Posterior cingulate gyrus (tissue), 11 donors: ENCODE data around the gene MAGI2.
"Not testable (repeated sequence)": the region's sequence is repeated elsewhere in the genome, so short reads cannot be mapped to it uniquely, and the experiment has no call there.

Experiments
- DNase-seq, 10 donors: peaks; one replicate each; pipeline versions ENCODE4 v3.0.0 to v3.0.0-alpha.2; 2020 to 2021; ENCODE audit warnings: mixed read lengths in 3 of 10
- intact Hi-C: fragments of 100-400 bp; cut with DNase I; formaldehyde crosslinking; loops from one replicate; pipeline ENCODE4 v1.15.1; 2023

Gene MAGI2

GRCh38 chr7:79091011-79091410 is 362.5 kb downstream of the MAGI2 start:
- intact Hi-C loops: no loop called here
- no peak for DNase-seq

DNA sequence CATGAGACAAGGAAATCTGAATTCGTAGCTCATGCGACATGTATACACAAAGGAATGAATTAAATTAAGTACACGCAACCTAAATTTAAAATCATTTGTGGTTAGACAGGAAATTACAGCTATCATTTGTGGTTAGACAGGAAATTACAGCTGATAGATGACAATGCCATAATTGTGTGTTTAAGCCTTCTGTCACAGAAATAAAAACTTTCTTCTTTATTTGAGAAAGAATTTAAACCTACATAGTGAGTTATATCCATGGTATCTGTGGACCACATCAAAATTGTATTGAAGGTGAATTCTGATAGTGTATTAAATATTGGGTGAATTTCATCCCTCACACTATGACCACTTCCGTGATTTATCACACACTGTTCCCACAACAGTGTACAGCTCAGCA is 362.9 kb downstream of the MAGI2 start:
- no peak for DNase-seq
- intact Hi-C loops: no loop called here

- no peak for DNase-seq
- intact Hi-C loops: no loop called here
Observed at GRCh38 chr7:79084423-79084822, 369.0 kb downstream of the MAGI2 start.

GRCh38 chr7:79079919-79080554 is 373.4 kb downstream of the MAGI2 start:
- intact Hi-C loops: no loop called here
- no peak for DNase-seq

GRCh38 chr7:79078273-79078672 is 375.2 kb downstream of the MAGI2 start:
- intact Hi-C loops: no loop called here
- no peak for DNase-seq

- intact Hi-C loops: not testable (repeated sequence)
- DNase-seq: peak in 3 of 10 donors; percentile 46 to 67 (median 64)
Observed at GRCh38 chr7:79071187-79071586, 382.3 kb downstream of the MAGI2 start.

DNA sequence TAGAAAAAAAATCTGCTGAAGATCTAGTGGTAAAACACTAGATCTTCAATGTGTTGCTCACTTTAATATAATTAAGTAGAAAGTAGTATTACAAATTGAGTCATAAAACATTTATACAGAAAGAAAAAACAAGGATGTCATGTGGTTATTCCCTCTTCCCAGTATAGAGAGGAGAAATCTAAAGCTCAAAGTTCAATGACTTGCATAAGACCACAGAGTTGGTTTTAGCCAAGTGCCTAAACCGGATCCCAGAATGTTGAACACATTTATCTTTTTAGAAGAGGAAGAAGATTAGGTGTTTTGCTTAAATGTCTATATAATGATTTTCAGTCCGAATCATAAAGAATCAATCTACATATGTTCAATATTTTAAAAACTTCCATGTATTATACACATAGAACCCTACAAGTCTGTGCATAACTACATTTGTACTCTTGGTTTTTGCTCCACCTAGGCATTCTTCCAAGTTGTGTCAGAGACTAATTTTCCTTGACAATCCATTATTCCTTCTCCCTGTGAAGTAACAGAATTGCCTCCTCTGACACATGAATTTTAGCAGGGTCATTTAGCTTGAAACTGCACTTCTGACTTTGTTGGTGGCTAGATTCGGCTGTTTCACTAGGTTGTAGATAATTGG is 389.2 kb downstream of the MAGI2 start:
- intact Hi-C loops: no loop called here
- DNase-seq: no peak

- DNase-seq: no peak
- intact Hi-C loops: no loop called here
Observed at GRCh38 chr7:79063019-79063698, 390.3 kb downstream of the MAGI2 start.

DNA sequence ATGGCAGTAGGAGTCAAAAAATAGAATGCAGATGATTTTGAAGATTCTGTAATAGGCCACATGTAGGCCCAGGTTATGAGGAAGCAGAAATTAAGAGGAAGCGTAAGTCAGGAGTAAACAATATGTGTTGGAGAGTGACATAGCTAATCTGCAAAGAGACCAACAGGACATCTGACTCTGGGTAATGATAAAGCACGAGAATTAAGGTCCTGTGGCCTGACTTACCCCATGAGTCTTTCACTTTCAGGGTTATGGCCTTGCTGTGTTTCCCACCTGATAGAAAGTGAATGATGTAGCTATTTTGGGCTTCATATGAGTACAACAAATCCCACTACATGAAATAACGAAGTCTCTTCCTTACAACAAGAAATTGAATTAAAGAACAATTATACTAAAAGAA is 393.0 kb downstream of the MAGI2 start:
- intact Hi-C loops: no loop called here
- DNase-seq: no peak

DNA sequence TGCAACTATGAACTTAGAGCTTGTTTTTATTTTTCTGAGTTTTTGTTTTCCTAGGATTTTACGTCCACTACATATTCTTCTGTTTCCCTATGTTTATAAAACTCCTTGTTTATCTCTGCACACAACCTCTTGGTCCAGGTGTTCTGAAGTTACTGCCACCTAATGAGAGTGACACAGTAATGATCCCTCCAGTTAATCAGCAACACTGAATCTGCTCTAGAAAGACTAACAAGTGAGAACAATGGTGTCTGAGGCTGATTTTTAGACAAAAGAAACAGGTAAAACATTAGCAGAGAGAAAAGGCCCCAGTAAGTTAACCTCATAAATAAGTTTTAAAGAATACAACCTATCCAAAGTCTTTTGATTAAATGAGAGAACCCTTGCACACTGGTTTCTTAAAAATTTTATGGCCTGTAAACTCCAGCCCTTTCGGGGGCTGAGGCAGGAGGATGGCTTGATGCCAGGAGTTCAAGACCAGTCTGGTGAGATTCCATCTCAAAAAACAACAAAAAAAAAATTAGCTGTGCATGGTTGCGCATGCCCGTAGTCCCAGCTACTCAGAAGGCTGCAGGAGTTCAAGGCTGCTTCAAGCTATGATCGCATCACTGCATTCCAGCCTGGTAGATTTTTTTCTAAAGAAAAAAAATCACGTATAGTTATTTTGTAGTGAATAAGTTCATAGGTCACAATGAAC is 397.6 kb downstream of the MAGI2 start:
- intact Hi-C loops: no loop called here
- DNase-seq: no peak

DNA sequence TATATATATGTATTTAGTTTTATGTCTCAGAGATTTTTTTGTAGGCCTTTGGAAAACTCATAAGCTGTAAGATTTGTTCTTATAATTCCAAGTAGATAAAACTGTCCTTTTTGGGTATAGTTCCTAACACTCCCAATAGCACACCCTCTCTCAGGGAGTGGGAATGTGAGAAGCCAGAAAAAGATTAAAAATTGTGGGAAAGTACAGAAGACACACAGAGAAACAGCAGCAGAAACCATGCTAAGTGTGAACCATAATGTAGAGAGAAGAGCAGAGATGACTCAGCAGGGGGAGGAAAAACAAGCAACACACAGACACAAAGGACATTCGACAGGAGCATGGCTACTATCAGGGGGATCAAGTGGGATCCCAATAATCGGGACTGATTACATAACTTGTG is 401.6 kb downstream of the MAGI2 start:
- intact Hi-C loops: no loop called here
- no peak for DNase-seq

GRCh38 chr7:79050603-79051002 is 402.9 kb downstream of the MAGI2 start:
- intact Hi-C loops: no loop called here
- peak in 4 of 10 donors; percentile 6 to 57 (median 20) for DNase-seq

- no peak for DNase-seq
- intact Hi-C loops: no loop called here
Observed at GRCh38 chr7:79046061-79046460, 407.4 kb downstream of the MAGI2 start.

DNA sequence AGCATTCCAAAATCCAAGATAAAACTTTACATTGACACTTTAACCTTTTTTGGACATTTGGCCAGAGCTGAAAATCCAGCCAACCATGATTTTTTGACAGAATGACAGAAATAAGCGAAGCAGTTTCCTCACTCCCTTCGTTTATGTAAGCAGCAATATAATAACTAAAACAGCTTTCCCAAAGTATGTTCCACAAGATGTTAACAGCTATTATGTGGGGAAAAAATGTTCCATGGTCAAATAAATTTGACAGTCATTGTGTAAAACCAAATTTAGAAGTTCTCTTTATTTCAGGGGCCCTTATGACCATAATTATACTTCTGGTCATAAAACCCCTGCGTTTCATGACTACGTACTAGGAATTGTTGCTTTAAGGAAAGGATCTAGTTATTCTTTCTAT is 416.5 kb downstream of the MAGI2 start:
- no peak for DNase-seq
- intact Hi-C loops: no loop called here

DNA sequence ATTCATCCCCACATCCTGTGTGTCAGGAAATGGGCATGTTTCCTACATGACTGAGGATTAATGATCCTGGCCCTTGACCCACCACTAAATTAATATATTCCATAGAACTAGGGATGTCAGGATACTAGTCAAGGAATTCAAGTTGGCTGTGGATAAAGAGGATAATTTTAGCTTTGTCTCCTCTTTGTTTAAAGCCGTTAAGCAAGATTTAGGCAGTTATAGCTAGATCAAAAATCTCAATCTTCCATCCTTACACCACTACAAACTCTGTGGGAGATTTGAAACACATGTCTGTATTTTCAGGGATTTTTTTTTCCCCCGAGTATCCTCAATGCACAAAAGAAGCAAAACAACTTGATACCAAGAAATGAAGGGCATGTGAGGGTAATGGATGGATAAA is 417.1 kb downstream of the MAGI2 start:
- intact Hi-C loops: no loop called here

DNA sequence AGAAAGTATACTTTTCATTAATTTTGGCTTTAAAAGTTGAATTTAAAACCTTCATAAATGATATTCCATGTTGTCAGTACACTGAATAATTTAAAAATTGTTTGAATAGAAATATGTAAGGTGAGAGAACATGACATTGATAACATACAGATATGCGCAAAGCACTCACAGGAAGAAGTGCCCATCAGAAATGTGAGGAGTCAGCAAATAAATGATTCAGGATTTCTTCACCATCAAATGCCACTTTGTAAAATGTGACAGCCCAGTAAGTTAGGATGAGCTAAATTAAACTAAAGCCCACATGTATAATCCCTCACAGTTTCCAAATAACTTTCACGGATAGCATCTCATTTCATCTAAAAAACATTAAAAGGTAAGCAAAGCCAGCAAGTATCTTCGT is 417.6 kb downstream of the MAGI2 start:
- intact Hi-C loops: no loop called here
- no peak for DNase-seq

More for the DNA sequence above, 417.1 kb downstream of the MAGI2 start:
- DNase-seq: no peak

GRCh38 chr7:79034730-79035129 is 418.7 kb downstream of the MAGI2 start:
- intact Hi-C loops: no loop called here
- DNase-seq: no peak

GRCh38 chr7:79019711-79020110 is 433.8 kb downstream of the MAGI2 start:
- intact Hi-C loops: not testable (repeated sequence)

DNA sequence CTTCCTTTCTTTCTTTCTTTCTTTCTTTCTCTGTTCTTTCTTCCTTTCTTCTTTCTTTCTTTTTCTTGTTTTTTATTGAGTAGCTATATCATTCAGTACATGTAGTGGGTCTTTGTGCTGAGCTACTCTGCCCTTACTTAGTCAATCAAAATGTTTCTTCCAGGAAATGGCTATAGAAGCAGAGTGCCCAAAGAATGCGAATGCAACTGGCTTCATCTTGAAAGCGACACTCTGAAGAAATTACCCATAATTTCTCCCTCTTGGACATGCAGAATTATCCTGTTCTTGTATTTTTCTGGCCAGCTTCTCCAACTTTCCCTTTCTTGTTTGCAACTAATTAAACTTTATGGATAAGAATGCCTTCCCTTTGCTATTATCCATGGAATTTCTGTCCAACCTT is 441.5 kb downstream of the MAGI2 start:
- intact Hi-C loops: no loop called here
- DNase-seq: no peak

More at GRCh38 chr7:79019711-79020110, 433.8 kb downstream of the MAGI2 start:
- not testable (repeated sequence) for DNase-seq

DNA sequence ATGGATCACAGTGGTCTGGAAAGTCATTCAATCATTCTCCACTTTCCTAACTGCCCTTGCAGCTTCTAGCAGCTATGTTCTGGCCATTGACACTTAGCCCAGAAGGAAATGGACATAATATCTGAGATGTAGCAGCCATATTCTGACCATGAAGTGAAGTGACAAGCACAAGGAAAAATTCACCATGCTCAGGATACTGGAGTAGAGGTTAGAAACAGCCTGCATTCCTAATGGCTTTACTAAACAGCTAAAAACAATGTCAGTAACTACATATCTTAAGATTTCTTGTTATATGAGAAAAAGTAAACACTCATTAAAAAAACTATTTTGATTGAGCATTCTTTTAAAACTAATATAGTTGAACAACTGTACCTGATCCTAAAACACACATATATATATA is 443.8 kb downstream of the MAGI2 start:
- DNase-seq: no peak
- intact Hi-C loops: no loop called here

- no peak for DNase-seq
Observed at GRCh38 chr7:79008786-79009185, 444.7 kb downstream of the MAGI2 start.

More at GRCh38 chr7:79008786-79009185, 444.7 kb downstream of the MAGI2 start:
- intact Hi-C loops: no loop called here
